Nucleus accumbens (tissue), 56 donors: ENCODE results near the gene CRIM1.

Experiments used
- DNase-seq, 56 donors: peaks; one replicate each; lab custom pipeline; 2025; lab: John Stamatoyannopoulos, UW

Gene CRIM1

DNA sequence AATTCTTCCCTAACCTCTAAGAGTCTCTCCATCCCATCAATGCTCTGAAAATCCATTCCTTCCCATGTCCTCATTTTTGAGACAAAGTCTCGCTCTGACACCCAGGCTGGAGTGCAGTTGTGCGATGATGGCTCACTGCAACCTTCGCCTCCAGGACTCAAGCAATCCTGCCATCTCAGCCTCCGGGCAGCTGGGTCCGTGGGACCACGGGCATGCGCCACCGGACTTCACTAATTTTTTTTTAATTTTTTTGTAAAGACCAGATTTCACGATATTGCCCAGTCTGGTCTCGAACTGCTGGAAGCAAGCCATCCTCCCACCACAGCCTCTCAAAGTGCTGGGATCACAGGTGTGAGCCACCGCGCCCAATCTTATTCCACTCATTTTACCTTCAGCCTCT, 240.8 kb downstream of the CRIM1 start:
- DNase-seq: no peak

DNA sequence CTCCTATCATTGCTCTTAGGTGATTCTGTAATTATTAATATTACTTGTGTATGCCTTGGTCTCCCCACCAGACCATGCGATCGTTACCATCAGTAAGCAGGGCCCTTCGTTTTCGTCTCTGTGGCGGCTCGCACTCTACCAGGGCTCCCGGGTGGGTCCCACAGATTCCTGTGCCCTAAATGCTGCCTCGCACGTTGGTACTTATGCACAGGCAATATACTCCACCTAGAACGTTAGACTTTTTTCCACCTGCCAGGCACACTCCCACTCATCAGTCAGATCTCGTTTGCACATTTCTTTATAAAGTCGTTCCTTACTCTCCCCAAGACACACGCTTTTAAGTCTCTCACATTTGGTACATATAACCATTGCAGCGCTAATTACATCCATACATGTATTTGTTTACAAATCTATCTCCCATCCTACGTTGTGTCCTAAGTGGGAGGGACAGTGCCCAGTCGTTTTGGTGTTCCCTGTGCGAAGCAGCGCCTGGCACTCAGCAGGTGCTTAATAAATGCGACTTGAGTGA, 241.5 kb downstream of the CRIM1 start:
- DNase-seq: no peak

DNA sequence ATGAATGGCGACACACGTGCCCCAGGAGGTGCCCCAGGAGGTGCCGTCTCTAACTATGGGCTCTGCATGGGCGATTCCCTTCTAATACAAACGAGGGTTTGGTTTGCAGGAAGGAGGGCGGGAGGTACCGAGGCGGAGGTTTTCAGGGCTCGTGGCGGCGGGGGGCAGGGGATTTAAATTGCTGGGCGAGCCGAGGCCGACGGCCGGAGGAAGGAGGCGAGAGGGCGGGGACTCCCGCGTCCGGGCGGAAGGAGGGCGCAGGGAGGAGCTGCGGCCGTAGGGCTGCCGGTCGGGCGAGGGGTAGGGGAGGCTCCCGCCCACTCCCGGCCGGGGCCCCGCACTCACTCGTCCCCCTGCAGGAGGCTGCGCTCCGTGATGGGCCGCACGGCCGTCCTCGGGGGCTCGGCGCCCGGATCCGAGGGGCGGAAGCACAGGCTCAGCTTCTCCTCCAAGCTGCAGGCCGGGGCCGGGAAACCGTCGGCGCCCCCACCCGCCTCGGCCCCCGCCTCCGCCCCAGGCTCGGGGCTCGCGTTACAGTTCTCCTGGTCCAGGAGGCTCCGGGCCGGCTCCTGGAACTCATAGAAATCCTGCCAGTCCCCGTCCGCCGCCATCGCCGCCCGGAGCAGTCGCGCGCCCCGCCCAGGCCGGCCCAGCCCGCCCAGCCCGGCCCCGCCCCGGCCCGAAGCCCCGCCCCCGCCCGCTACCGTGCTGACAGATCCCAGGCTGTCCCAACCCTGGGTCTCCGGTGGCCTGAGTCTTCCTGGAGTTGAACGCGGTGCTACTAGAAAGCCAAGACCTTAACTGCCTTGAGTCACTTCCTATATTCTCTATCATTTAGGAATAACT, 242.2 kb downstream of the CRIM1 start, which contains the start of gene FEZ2:
Gene FEZ2, minus strand, starts transcription at position 637 of the 846 bp plus-strand sequence. Its CDS starts 26 bp downstream, at position 611.
- DNase-seq: peak in 54 of 56 donors; percentile 11 to 79 (median 61)
